Glomerular endothelial cell (primary cell): ENCODE results near the gene IFT43. TPM values are rescaled to one million over a fixed set of nuclear protein-coding genes. Genes with fewer than 3 reads are reported as not detected.

Source experiments
- DNase-seq: peaks from one replicate; pipeline ENCODE4 v3.0.0-alpha.2; 2011; ENCODE audit warnings: low read depth, low spot score; ENCODE audit errors: extremely low read depth
- total RNA-seq: library from RNA; depleted of rRNA; stranded (reverse); fragments of >200 nt; gene quantifications from 2 replicates; pipeline ENCODE4 v1.2.3, GENCODE V29; 2015

Gene IFT43
- total RNA-seq, 1 donor from 2014 or later = 57.3 TPM

GRCh38 chr14:76067536-76067935 is 82.0 kb downstream of the IFT43 start:
- no peak for DNase-seq

GRCh38 chr14:76073717-76074116 is 88.2 kb downstream of the IFT43 start:
- DNase-seq = no peak

- DNase-seq = no peak
Measured at GRCh38 chr14:76077340-76077739, 91.8 kb downstream of the IFT43 start.

- DNase-seq = no peak
Measured at GRCh38 chr14:76078501-76078900, 92.9 kb downstream of the IFT43 start.

- DNase-seq = no peak
Measured at GRCh38 chr14:76080025-76080424, 94.5 kb downstream of the IFT43 start.

- DNase-seq = no peak
Measured at GRCh38 chr14:76080471-76080870, 94.9 kb downstream of the IFT43 start.

- DNase-seq = no peak
Measured at GRCh38 chr14:76081642-76082041, 96.1 kb downstream of the IFT43 start.

- DNase-seq = no peak
Measured at GRCh38 chr14:76083796-76084765, 98.5 kb downstream of the IFT43 start.

- DNase-seq = no peak
Measured at GRCh38 chr14:76085358-76085757, 99.8 kb downstream of the IFT43 start.

GRCh38 chr14:76086636-76087035 is 101.1 kb downstream of the IFT43 start:
- DNase-seq = no peak

- no peak for DNase-seq
Measured at GRCh38 chr14:76088326-76088725, 102.8 kb downstream of the IFT43 start.

GRCh38 chr14:76088771-76089571 is 103.4 kb downstream of the IFT43 start:
- no peak for DNase-seq

GRCh38 chr14:76089575-76089974 is 104.0 kb downstream of the IFT43 start:
- no peak for DNase-seq

GRCh38 chr14:76090616-76091391 is 105.2 kb downstream of the IFT43 start:
- DNase-seq = no peak

- DNase-seq = no peak
Measured at GRCh38 chr14:76093077-76093476, 107.5 kb downstream of the IFT43 start.

- no peak for DNase-seq
Measured at GRCh38 chr14:76096257-76096656, 110.7 kb downstream of the IFT43 start.

- DNase-seq = no peak
Measured at GRCh38 chr14:76097547-76097946, 112.0 kb downstream of the IFT43 start.

- no peak for DNase-seq
Measured at GRCh38 chr14:76098047-76098446, 112.5 kb downstream of the IFT43 start.

- DNase-seq = no peak
Measured at GRCh38 chr14:76098916-76099675, 113.5 kb downstream of the IFT43 start.

GRCh38 chr14:76100236-76100635 is 114.7 kb downstream of the IFT43 start:
- DNase-seq = no peak
